CD4-positive, alpha-beta T cell treated with Interleukin-10 for 1 hour (primary cell): ENCODE results near the gene MCAT.

Experiments used
- DNase-seq: peaks from one replicate; pipeline ENCODE4 v3.0.0-alpha.2; 2020

Gene MCAT

GRCh38 chr22:43171607-43172006 lies 28.4 kb upstream of the MCAT start:
- DNase-seq: no peak

- DNase-seq: no peak
Measured at GRCh38 chr22:43171019-43171491, 27.9 kb upstream of the MCAT start.

GRCh38 chr22:43170131-43170480 lies 26.9 kb upstream of the MCAT start:
- DNase-seq: no peak

GRCh38 chr22:43169310-43170130 lies 26.3 kb upstream of the MCAT start:
- no peak for DNase-seq

GRCh38 chr22:43168471-43169309 lies 25.5 kb upstream of the MCAT start:
- DNase-seq: no peak

- DNase-seq: no peak
Measured at GRCh38 chr22:43167001-43167589, 23.9 kb upstream of the MCAT start.

GRCh38 chr22:43166132-43166930 lies 23.1 kb upstream of the MCAT start:
- no peak for DNase-seq

- no peak for DNase-seq
Measured at GRCh38 chr22:43164636-43165035, 21.4 kb upstream of the MCAT start.

- DNase-seq: no peak
Measured at GRCh38 chr22:43163241-43163795, 20.1 kb upstream of the MCAT start.

- no peak for DNase-seq
Measured at GRCh38 chr22:43162412-43163150, 19.4 kb upstream of the MCAT start.

GRCh38 chr22:43160497-43161126 lies 17.4 kb upstream of the MCAT start:
- no peak for DNase-seq

- DNase-seq: no peak
Measured at GRCh38 chr22:43159484-43160178, 16.4 kb upstream of the MCAT start.

- no peak for DNase-seq
Measured at GRCh38 chr22:43158778-43159483, 15.7 kb upstream of the MCAT start.

GRCh38 chr22:43157874-43158546 lies 14.8 kb upstream of the MCAT start:
- no peak for DNase-seq

- DNase-seq: no peak
Measured at GRCh38 chr22:43156413-43156812, 13.2 kb upstream of the MCAT start.

- no peak for DNase-seq
Measured at GRCh38 chr22:43155789-43156188, 12.6 kb upstream of the MCAT start.

- no peak for DNase-seq
Measured at GRCh38 chr22:43154887-43155536, 11.8 kb upstream of the MCAT start.

- DNase-seq: no peak
Measured at GRCh38 chr22:43153899-43154298, 10.7 kb upstream of the MCAT start.
